ENCODE results near the gene MDP1. TPM values are rescaled to one million over a fixed set of nuclear protein-coding genes. Genes with fewer than 3 reads are reported as not detected.

The MDP1 gene
- total and polyA plus RNA-seq, 2 of the 8 experiments (the other 6 are each of a cell fraction or from before 2014, with no cell fraction given): 17.7 to 32.2 TPM

GRCh38 chr14:24228902-24229301 lies 13.0 kb upstream of the MDP1 start:
- peaks cover 11% of the 10 kb centered on the region for H3K23me2 ChIP-seq (ENCODE audit: low read depth, low read length)
- peaks cover 0 to 8% (median 0%) of the 10 kb centered on the region in 4 experiments; a peak in 1 of 8 replicates for H3K36me3 ChIP-seq (ENCODE audit: control insufficient read depth in 2 of 4, insufficient read depth in 4 of 4, low read length in 3 of 4)
- H3K4me1 ChIP-seq (replicated peaks in 1 of 4; ENCODE audit: control insufficient read depth in 3 of 4, insufficient read depth in 4 of 4, low read length in 3 of 4): peaks cover 2 to 14% (median 4%) of the 10 kb centered on the region in 4 experiments; a peak in 5 of 7 replicates
- H2AK5ac ChIP-seq (ENCODE audit: low read depth, low read length): no peak overlapping the region
- POLR2A ChIA-PET (ENCODE audit: partially characterized antibody): interaction anchor here (0.9 to 2.0 kb wide), 5 partner anchors 13 to 50 kb away, joined by 3 to 8 read pairs (median 4); partner anchors contain the start of genes CHMP4A and MDP1
- H3K79me2 ChIP-seq (ENCODE audit: control insufficient read depth in 1 of 2, insufficient read depth in 2 of 2, low read length in 2 of 2): peaks cover 3 to 70% of the 10 kb centered on the region in 2 experiments; a peak in 2 of 4 replicates
- no peak overlapping the region for H3K56ac ChIP-seq (replicated peaks; ENCODE audit: insufficient read length, low read depth, low read length)
- no peak overlapping the region for H3K18ac ChIP-seq (ENCODE audit: extremely low read depth, low read length)
- no peak overlapping the region for H2BK120ac ChIP-seq (replicated peaks; ENCODE audit: low read depth, low read length)
- H3K4me3 ChIP-seq (ENCODE audit: extremely low read depth in 1 of 4, insufficient read depth in 2 of 4, low read depth in 3 of 4, low read length in 4 of 4): no peak overlapping the region
- H3K4me2 ChIP-seq (ENCODE audit: insufficient read depth in 1 of 2, low read depth in 2 of 2, low read length in 2 of 2): no peak overlapping the region
- H3K4ac ChIP-seq (replicated peaks; ENCODE audit: insufficient read length, low read depth, low read length): no peak overlapping the region
- H4K20me1 ChIP-seq (replicated peaks in 1 of 2; ENCODE audit: control insufficient read depth in 1 of 2, insufficient read depth in 2 of 2, low read length in 2 of 2): peaks cover 2% of the 10 kb centered on the region in 2 experiments
- WGBS, 2 experiments (ENCODE audit: extremely low coverage in 1 of 2, insufficient coverage in 1 of 2, insufficient read length in 1 of 2, insufficient replicate concordance in 2 of 2, low coverage in 1 of 2, low lambda C conversion rate in 2 of 2, missing lambda C conversion rate in 1 of 2): 33% methylated on average over 1 of the region's 1 CpG; no CpG with 5 or more reads in 1 of the 2 experiments
- no peak overlapping the region for H3K27ac ChIP-seq (ENCODE audit: low read depth, low read length)
- H3K79me1 ChIP-seq (ENCODE audit: low read depth, low read length): no peaks in the 10 kb centered on the region; the same call in 1 of the 2 replicates
- no peak for TF ChIP-seq FOSL1 (IDR thresholded peaks at IDR 0.05; ENCODE audit: insufficient read depth, low read depth, low read length)
- no peak overlapping the region for H4K91ac ChIP-seq (replicated peaks; ENCODE audit: insufficient read length, low read length)
- CTCF ChIA-PET (ENCODE audit: partially characterized antibody): interaction anchor here (0.6 to 2.7 kb wide), 7 partner anchors 12 to 171 kb away, joined by 3 to 17 read pairs (median 4); partner anchors contain the start of genes MDP1 and TINF2
- no peak overlapping the region for H3K9ac ChIP-seq (replicated peaks in 1 of 4; ENCODE audit: extremely low read depth in 1 of 4, low read depth in 3 of 4, low read length in 3 of 4)
- H2BK15ac ChIP-seq (ENCODE audit: low read length): no peak overlapping the region
- H2BK12ac ChIP-seq (ENCODE audit: low read depth, low read length): no peak overlapping the region
- no peak overlapping the region for H3K23ac ChIP-seq (ENCODE audit: insufficient read length)
- FAIRE-seq: no peak
- H3K14ac ChIP-seq (ENCODE audit: insufficient read length): no peak overlapping the region
- H2AFZ ChIP-seq (ENCODE audit: low read length): no peak overlapping the region
- H3K27me3 ChIP-seq (replicated peaks in 1 of 4; ENCODE audit: control insufficient read depth in 3 of 4, extremely low read depth in 1 of 4, insufficient read depth in 3 of 4, low read length in 3 of 4): no peaks in the 10 kb centered on the region
- no peak overlapping the region for H2BK20ac ChIP-seq (ENCODE audit: low read length)
- no peak overlapping the region for H4K8ac ChIP-seq (ENCODE audit: extremely low read depth, insufficient read depth, low read length)
- no peak overlapping the region for H4K5ac ChIP-seq (ENCODE audit: insufficient read length, low read depth, low read length)
- no peaks in the 10 kb centered on the region for H3K9me3 ChIP-seq (ENCODE audit: insufficient read depth in 2 of 2, low read depth in 1 of 2, low read length in 1 of 2)
- DNase-seq (ENCODE audit: low read depth in 1 of 2, low spot score in 2 of 2): no peak
- no peak overlapping the region for H2BK5ac ChIP-seq (ENCODE audit: low read depth, low read length)

All from H1 (cell line).